Astrocyte of the cerebellum (primary cell): Measurements from ENCODE around the gene HPS4.

Experiments
- DNase-seq: peaks from one replicate; pipeline ENCODE4 v3.0.0-alpha.2; 2011; ENCODE audit warnings: low read depth
- H3K4me3 ChIP-seq: 2 replicates; pipeline ENCODE4 v1.5.1; 2011; ENCODE audit warnings: mild to moderate bottlenecking, low read depth, low read length, moderate library complexity
- in situ Hi-C: cut with HindIII; loops from 2 replicates; pipeline ENCODE4 v1.10.0; 2017; ENCODE audit warnings: low sequenced_read_pairs
- TF ChIP-seq, protein P1 (sequence below): IDR thresholded peaks from 2 replicates; pipeline ENCODE4 v1.5.1; 2012; ENCODE audit warnings: low read length, low read depth, moderate library complexity, mild to moderate bottlenecking; ENCODE audit errors: missing control alignments

Gene HPS4

DNA sequence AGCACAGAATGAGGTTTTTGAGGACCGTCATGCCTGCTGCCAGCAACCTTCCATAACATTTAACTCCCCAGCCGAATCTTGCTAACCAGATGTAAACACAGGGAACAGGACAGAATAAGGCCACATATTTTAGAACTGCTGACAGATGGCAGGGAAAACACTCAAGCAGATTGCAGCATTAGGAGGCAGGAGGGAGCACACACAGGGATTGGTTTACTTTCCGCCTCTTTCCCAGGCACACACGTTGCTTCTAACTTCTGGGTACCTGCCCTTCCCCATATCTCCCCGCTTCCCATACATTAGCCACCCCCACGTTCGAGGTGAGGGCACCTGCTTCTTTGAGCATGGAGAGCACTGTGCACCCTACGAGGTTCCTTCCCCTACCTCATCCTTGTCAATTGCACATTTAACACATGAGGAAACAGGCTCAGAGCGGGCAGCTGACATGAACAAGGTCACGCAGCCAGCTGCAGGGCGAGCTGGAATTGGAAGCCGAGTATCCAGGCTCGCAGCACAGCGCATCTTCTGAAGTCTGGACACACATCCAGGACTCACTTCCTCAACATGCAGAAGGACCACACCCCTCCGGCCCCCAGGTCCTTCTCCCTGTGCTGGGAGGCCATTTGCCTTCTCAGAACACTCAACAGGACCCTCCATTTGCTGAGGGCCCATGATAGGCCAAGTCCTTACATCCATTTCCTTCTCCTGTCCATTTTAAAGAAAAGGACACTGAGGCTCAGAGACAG is 35.8 kb downstream of the HPS4 start:
- TF ChIP-seq, protein P1, sequence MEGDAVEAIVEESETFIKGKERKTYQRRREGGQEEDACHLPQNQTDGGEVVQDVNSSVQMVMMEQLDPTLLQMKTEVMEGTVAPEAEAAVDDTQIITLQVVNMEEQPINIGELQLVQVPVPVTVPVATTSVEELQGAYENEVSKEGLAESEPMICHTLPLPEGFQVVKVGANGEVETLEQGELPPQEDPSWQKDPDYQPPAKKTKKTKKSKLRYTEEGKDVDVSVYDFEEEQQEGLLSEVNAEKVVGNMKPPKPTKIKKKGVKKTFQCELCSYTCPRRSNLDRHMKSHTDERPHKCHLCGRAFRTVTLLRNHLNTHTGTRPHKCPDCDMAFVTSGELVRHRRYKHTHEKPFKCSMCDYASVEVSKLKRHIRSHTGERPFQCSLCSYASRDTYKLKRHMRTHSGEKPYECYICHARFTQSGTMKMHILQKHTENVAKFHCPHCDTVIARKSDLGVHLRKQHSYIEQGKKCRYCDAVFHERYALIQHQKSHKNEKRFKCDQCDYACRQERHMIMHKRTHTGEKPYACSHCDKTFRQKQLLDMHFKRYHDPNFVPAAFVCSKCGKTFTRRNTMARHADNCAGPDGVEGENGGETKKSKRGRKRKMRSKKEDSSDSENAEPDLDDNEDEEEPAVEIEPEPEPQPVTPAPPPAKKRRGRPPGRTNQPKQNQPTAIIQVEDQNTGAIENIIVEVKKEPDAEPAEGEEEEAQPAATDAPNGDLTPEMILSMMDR, result no peak
- no peak overlapping the region for H3K4me3 ChIP-seq
- no peak for DNase-seq
- in situ Hi-C loops, result no loop called here

DNA sequence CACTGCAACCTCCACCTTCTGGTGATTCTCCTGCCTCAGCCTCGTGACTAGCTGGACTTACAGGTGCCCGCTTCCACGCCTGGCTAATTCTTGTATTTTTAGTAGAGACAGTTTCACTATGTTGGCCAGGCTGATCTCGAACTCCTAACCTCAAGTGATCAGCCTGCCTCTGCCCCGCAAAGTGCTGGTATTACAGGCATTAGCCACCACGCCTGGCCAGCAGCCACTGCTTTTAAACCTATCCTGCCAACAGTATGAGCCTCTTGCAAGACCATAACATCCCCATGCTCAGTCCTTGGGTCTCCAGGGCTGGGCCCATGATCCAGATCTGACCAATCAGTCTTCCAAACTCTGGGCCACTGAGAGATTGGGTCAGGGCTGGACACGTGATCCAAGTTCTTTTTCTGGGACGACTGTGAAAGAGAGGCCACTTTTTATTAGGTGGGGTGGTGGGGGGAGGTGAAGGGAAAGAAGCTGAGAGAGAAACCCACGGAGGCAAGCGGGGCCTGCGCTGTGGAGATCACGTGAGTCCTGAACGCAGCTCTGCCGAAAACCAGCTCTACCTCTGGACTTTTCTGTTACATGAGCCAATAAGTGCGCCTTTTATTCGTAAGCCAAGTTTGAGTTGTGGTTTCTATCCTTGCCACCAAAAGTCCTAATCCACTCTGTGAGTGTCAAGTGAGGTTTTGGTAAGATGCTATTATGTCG is 36.6 kb downstream of the HPS4 start:
- in situ Hi-C loops, result no loop called here
- no peak for DNase-seq
- TF ChIP-seq, protein P1, result no peak
- no peak overlapping the region for H3K4me3 ChIP-seq

DNA sequence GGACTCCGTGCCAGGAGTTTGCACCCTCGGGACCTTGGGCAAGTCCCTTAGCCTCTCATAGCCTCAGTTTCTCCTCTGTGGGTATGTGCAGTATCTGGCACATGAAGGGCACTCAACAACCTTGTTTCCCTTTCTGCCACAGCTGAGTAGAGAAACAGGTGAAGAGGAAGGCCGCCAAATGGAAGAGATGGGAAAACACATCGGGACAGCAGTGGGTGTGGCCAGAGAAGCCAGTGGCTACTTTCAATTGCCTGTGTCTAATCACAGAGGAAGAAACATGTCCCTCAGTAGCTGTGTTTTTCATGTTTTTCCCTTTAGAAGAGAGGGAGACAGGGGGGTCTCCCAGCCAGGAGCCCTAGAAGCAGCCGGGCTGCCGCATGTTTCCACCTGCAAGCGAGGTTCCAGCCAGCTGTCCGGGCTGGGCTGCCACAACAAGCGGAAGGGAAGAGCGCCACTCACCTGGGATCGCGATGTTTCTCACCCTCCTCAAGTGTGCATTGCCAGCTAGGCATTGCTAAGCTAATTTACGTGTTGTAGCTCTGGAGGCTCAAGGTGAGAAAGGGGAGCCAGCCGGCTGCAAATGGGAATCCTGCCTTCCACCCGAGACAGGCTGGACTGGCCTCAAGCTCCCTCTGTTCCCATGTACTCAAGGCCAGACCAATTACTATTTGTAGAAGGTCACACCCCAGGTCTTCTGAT is 37.9 kb downstream of the HPS4 start:
- in situ Hi-C loops, result no loop called here
- no peak for DNase-seq
- H3K4me3 ChIP-seq, result no peak overlapping the region
- TF ChIP-seq, protein P1, result no peak

DNA sequence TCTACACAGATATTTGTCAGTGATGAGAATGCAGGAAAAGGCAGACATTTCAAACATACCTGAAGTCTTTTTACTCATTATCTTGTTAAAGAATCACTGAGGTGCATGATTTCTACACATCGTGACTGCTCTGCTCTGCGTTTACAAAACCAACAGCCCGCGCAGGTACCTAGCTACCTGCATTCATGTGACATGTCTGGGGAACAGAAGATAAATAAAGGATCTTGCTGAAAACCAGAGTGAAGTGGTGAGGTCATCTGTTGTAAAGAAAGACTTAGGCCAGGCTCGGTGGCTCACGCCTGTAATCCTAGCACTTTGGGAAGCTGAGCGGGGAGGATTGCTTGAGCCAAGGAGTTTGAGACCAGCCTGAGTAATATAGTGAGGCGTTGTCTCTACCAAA is 38.8 kb downstream of the HPS4 start:
- no peak for DNase-seq
- in situ Hi-C loops, result no loop called here
- H3K4me3 ChIP-seq, result no peak overlapping the region
- TF ChIP-seq, protein P1, result no peak

DNA sequence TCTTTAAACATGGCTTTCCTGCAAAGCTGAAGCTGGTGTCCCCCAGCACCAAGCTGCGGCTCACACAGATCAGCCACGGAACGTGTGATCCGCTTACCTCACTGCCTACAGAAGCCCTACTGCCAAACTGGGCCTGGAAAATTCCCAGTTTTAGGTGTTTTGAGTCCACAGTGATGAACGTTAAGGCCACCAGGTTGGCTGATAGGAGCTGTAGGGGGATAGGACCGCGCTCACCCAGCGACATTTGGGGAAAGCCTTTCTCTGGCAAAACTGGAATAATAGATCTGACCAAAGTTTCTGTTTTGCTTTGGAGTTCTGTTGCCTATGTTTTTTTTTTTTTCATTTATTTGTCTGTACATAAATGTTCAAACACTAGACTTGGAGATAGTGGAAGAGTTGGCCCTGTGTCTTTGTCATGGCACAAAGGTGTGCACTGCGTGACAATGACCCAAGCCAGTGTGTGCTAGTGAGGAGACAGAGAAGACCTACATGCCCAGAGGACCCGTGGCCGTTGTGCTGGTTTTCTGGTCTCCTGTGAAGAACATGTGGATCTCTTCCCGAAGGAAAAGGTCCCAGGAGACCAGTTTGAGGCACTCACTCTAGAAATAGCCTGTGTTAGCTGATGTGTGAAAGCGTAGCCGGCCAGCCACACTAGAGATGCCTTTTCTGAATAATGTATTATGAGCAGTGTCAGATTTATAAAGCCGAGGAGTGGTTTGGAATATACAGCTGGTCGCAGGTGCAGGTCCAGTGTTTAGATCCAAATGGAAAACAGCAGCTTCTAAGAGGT is 39.5 kb downstream of the HPS4 start:
- TF ChIP-seq, protein P1, result no peak
- no peak overlapping the region for H3K4me3 ChIP-seq
- in situ Hi-C loops, result no loop called here
- DNase-seq, result no peak
